NCI-H446 treated with DMSO at 0.1 percent for 48 hours (cell line): ENCODE measurements around the gene MED16.
"Not testable (repeated sequence)": the region's sequence is repeated elsewhere in the genome, so short reads cannot be mapped to it uniquely, and the experiment has no call there.

ENCODE experiments used
- DNase-seq: peaks from one replicate; lab custom pipeline; 2025; lab: John Stamatoyannopoulos, UW

The MED16 gene

GRCh38 chr19:907183-907853 is 14.3 kb upstream of the MED16 start:
- DNase-seq = no peak

DNA sequence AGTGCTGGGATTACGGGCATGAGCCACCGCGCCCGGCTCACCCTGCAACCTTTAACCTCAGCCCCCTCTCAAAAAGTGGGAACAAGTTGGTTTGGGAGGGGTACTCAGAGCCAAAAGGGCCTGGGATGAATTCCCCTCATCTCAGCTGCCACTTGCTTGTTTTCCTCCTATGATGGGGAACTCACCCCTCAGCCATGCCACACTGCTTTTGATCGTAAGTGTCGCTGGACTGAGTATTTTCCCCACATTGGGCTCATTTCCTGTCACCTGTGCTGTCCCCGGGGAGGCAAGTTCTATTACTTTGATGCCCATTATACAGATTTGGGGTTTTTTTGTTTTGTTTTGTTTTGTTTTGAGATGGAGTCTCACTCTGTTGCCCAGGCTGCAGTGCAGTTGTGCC is 13.5 kb upstream of the MED16 start:
- DNase-seq = no peak

DNA sequence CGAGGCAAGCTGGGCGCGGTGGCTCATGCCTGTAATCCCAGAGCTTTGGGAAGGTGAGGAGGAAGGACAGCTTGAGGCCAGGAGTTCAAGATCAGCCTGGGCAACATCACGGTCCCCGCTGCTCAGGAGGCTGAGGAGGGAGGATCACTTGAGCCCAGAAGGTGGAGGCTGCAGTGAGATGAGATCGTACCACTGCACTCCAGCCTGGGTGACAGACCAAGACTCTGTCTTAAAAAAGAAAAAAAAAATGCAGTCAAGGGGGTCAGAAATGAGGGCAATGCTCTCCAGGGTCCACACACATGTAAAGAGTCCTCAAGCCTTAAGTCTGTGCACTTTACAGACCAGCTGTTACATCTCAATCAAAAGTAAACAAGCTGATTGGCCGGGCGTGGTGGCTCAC is 11.6 kb upstream of the MED16 start:
- DNase-seq = no peak

- no peak for DNase-seq
Observed at GRCh38 chr19:903266-903797, 10.3 kb upstream of the MED16 start.

DNA sequence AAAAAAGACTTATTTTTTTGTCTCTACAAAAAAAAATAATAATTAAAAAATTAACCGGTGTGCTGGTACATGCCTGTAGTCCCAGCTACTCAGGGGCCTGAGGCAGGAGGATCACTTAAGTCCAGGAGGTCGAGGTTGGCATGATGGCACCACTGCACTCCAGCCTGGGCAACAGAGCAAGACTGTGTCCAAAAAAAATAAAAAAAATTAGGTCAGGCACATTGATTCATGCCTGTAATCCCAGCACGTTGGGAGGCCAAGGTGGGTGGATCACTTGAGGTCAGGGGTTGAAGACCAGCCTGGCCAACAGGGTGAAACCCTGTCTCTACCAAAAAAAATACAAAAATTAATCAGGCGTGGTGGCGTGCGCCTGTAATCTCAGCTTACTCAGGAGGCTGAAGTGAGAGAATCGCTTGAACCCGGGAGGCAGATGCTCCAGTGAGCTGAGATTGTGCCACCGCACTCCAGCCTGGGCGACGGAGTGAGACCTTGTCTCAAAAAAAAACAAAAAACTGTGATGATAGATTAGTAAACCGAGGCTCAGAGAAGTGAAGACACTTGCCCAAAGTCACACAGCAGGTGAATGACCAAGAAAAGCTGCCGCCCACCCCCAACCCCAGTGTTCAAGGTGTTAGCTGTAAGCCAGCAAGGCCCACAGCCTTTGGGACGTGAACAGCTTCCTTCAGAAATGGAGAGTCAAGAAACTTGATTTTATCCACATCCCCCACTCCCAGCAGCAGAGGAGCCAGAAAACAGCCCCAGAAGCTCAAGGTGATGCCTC is 9.6 kb upstream of the MED16 start:
- DNase-seq = no peak

- no peak for DNase-seq
Observed at GRCh38 chr19:902093-902370, 9.0 kb upstream of the MED16 start.

DNA sequence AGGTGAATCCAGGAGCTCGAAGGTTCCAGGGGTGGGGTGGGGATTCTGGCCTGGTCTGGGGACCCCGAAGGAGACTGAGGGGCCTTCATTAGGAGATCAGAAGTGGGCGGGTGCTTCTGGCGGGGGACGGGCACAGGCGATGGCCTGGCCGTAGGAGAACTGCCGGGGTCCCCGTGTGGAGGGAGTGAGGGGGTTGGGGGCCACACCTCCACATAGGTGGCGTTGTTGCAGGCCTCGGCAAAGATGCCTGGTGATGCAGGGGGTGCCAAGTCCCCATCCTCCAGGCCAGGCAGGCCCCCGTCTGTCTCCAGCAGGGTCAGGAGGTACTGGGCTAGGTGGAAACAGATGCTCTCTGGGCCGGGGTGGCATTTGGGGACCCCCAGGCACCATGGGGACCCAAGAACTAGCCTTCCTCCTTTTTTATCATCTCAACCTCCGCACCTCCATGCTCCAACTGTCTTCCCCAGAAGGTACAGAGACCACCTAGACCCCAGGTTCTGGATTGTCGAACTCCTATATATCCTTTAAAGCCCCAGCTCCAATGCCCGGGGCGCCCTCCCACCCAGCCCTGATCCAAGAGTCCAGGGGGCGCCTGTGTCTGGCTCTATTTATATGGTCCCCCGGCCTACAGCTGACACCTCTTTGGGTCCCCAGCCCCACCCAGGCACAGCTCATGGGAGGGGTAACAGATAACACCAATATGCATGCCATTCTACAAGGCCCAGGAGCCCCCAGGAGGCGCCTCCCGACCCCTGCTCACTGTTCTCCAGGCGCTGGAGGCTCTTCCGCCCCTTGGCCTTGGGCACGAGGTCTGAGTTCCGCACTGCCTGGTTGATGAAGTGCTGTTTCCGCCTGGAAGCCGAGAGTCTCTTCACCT is 8.5 kb upstream of the MED16 start:
- no peak for DNase-seq

DNA sequence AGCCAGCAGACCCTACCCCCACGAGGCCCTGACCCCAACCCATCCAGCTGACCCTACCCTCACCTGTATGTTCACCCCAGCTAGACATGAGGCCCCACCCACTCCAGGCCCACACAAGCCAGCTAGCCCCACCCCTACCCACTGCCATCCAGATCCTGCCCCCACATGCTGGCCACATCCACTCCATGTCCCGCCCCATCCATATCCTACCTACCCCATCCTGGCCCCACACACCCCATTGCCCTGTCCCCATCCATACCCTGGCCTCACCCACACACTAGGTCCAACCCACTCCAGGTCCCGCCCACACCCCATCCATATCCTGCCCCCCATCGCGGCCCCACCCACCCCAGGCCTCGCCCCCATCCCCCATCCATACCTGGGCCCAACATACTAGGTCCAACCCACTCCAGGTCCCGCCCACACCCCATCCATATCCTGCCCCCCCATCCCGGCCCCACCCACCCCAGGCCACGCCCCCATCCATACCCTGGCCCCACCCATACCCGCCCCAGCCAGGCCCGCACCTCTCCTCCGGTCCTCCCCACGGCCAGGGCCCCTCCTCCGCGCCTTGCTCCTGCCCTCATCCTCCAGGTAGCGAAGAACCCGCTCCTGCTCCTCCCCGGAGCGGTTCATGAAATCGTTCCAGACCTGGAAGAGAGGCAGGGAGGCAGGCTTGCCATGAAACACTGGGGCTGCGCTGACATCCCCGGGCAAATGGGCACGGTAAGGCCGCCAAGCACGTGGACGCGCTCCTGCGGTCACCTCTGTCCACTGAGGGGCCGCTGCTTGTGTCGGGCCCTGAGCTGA is 7.5 kb upstream of the MED16 start:
- DNase-seq = no peak

GRCh38 chr19:900043-900301 is 7.0 kb upstream of the MED16 start:
- no peak for DNase-seq

- DNase-seq = no peak
Observed at GRCh38 chr19:899336-900042, 6.5 kb upstream of the MED16 start.

DNA sequence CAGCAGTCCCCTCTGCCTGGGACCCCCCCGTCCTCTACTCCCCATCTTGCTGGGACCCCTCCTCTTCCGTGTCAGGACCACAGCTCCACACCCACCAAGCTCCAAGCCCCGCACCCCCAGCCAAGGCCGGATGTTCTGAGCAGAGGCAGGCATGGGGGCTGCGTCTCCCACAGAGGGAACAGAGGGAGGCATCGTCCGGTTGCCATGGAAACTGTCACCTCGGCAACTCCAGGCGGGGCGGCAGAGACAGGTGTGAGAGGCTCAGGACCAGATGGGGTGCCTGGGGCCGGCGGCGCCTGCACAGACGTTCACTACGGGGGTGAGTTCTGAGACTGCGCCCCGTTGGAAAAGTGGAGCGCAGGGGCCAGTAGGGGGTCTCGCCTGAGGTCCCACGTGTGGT is 5.7 kb upstream of the MED16 start:
- no peak for DNase-seq

DNA sequence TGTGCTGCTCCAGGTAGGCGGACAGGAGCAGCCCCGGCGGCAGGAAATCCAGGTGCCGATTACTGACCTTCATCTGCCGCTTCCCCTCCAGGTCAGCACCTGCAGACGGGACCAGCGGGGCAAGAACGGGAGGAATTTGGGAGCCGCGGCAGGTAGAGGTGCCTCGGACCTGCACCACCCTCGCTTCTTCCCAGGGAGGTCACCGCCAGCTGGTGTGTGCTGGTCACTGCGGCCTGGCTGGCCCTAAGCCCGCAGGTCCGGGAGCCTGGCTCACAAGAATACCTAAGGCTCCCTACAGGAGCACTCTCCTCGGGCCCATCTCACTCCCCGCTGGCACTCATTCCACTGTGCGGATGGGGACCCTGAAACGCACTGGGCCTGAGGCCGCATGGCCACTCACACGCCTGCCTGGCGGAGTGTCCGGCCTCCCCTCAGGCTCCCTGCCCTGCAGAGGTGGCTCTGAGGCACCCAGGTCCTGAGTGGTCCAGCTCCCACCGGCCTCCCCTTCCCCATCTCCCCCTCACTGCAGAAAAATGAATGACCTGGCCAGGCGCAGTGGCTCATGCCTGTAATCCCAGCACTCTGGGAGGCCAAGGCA is 4.6 kb upstream of the MED16 start:
- DNase-seq = no peak

DNA sequence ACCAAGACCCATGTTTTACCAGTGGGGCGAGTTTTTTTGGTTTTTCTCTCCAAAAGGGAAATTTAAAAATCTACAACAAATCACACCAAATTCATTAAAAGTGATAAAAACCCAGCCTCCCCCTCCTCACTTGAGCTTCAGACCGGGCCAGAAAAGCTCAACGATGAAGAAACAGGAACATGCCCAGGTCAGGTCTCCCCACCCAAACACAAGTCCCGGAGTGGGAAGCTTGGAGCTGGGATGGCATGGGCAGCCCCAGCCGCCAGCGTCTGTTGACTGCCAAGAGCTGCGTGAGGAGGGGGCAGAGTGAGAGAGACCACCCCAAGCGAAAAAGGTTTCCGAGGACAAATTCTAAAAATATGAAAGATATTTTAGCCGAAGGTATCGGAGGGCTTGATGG is 4.0 kb upstream of the MED16 start:
- no peak for DNase-seq

GRCh38 chr19:896434-896833 is 3.4 kb upstream of the MED16 start:
- no peak for DNase-seq

DNA sequence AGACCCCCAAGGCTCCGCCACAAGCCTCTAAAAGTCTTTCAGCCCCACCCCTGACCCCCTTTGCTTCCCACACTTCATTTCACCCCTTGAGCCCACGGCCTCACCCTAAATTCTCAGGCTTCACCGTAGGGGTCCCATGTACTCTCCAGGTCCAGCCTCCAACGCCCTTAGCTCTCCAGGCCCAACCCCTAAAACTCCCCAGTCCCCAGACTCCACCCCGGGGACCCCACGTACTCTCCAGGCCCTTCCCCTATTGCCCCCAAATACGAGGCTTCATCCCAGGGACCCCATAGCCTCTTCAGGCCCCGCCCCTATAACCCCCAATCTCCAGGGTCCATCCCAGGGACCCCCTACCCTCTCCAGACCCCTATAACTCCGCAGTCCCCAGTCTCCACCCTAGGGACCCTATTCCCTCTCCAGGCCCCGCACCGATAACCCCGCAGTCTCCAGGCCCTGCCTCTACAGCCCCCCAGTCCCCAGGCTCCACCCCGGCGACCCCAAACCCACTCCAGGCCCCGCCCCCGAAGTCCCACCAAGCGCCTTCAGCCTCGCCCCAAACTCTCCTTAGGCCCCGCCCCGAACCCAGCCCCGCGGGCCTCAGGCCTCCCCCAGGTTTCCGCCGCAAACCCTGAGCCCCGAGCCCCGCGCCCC is 619 bp downstream of the MED16 start:
- DNase-seq = no peak

- not testable (repeated sequence) for DNase-seq
Observed at GRCh38 chr19:891421-892200, 1.4 kb downstream of the MED16 start.

DNA sequence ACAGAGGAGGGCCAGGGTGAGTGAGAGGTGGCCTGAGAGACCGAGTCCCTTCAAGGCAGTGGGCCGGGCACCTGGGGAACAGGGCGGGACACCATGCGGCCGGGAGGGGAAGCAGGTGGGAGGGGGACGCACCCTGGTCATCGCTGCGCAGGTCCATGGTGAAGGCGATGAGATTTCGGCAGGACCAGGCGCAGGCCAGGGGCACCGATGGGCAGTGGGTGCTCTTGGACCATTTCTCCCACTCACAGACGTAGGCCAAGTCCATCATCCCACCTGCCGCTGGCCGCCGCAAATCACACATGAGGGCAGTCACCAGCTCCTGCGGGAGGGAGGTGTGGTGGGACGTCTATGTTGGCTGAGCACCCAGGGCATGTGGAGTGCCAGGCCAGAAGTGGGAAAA is 2.2 kb downstream of the MED16 start:
- DNase-seq = no peak

DNA sequence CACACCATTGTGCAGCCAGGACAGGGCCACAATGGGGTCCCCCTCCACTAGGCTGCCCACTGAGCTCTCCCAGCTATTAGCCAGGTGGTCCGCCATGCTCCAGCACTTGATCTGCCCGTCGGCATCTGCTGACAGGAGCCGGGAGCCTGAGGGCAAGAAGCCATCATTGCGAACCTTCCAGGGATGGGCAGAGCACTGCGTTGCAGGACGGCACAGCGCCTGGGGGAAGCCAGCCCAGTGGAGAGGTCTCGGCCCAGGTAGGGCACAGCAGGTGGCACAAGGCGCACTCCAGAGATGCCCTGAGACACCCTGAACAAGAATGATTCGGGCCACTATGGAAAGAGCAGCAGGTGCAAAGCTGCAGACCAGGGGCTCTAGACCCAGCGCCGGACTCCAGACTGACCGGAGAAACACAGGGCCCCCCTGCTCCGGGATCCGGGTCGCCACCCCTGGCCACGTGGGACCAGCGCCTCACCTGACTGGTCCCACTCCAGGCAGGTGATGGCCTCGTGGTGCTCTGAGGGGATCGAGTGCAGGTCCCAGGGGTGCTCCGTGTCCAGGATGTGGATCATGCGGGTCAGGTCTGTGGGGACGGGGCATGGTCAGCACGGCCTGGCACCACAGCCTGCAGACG is 3.2 kb downstream of the MED16 start:
- DNase-seq = no peak
